ENCODE results near the gene IL1RL1. TPM values are rescaled to one million over a fixed set of nuclear protein-coding genes. Genes with fewer than 3 reads are reported as not detected.

Gene IL1RL1
- total RNA-seq, 2 donors from 2014 or later, result 12.5 to 15.3 TPM

GRCh38 chr2:102366406-102367112 lies 55.2 kb downstream of the IL1RL1 start:
- DNase-seq (no peak), ATAC-seq (no peak)
- intact Hi-C loops (cut with DNase I), result no loop called here
- H3K4me3 ChIP-seq, result no peak overlapping the region
- whole genome bisulfite sequencing, 2 donors, result 63 to 81% methylated on average over 3 of the region's 3 CpGs
- no peaks in the 10 kb centered on the region for H3K4me1 ChIP-seq
- TF ChIP-seq POLR2A (IDR thresholded peaks at IDR 0.05) (no peak), CTCF (IDR thresholded peaks at IDR 0.05) (no peak)
- no peaks in the 10 kb centered on the region for H3K27me3 ChIP-seq
- H3K36me3 ChIP-seq (replicated peaks in 1 of 2; ENCODE audit: insufficient read depth in 1 of 2, low read depth in 2 of 2), result no peaks in the 10 kb centered on the region
- H3K27ac ChIP-seq, result no peak overlapping the region
- H3K9me3 ChIP-seq, result peaks cover 0 to 9% (median 0%) of the 10 kb centered on the region in 3 donors

- Histone ChIP-seq H3K27ac (no peak overlapping the region), H3K4me3 (no peak overlapping the region), H3K9me3 (peaks cover 0 to 9% (median 0%) of the 10 kb centered on the region in 3 donors), H3K4me1 (no peaks in the 10 kb centered on the region), H3K36me3 (replicated peaks in 1 of 2; ENCODE audit: insufficient read depth in 1 of 2, low read depth in 2 of 2) (no peaks in the 10 kb centered on the region), H3K27me3 (no peaks in the 10 kb centered on the region)
- ATAC-seq, result no peak
- DNase-seq, result no peak
- TF ChIP-seq POLR2A (IDR thresholded peaks at IDR 0.05) (no peak), CTCF (IDR thresholded peaks at IDR 0.05) (no peak)
- intact Hi-C loops (cut with DNase I), result no loop called here
- 65 to 78% methylated on average over 6 of the region's 6 CpGs for WGBS, 2 donors
Observed at GRCh38 chr2:102367331-102367971, 56.1 kb downstream of the IL1RL1 start.

GRCh38 chr2:102368461-102369109 lies 57.2 kb downstream of the IL1RL1 start:
- DNase-seq, result no peak
- ATAC-seq, result no peak
- H3K4me3 ChIP-seq, result no peak overlapping the region
- intact Hi-C loops (cut with DNase I), result no loop called here
- WGBS, 2 donors, result 72 to 82% methylated on average over 4 to 5 of the region's 5 CpGs
- H3K36me3 ChIP-seq (replicated peaks in 1 of 2; ENCODE audit: insufficient read depth in 1 of 2, low read depth in 2 of 2), result no peaks in the 10 kb centered on the region
- H3K27me3 ChIP-seq, result no peaks in the 10 kb centered on the region
- H3K27ac ChIP-seq, result no peak overlapping the region
- peaks cover 0 to 9% (median 0%) of the 10 kb centered on the region in 3 donors for H3K9me3 ChIP-seq
- no peaks in the 10 kb centered on the region for H3K4me1 ChIP-seq
- TF ChIP-seq CTCF (IDR thresholded peaks at IDR 0.05) (no peak), POLR2A (IDR thresholded peaks at IDR 0.05) (no peak)

- no peak overlapping the region for H3K27ac ChIP-seq
- intact Hi-C loops (cut with DNase I), result no loop called here
- DNase-seq (no peak), ATAC-seq (no peak)
- H3K27me3 ChIP-seq, result no peaks in the 10 kb centered on the region
- H3K9me3 ChIP-seq, result peaks cover 0 to 9% (median 0%) of the 10 kb centered on the region in 3 donors
- H3K4me1 ChIP-seq, result no peaks in the 10 kb centered on the region
- WGBS, 2 donors, result 67 to 80% methylated on average over 1 of the region's 1 CpG
- no peaks in the 10 kb centered on the region for H3K36me3 ChIP-seq (replicated peaks in 1 of 2; ENCODE audit: insufficient read depth in 1 of 2, low read depth in 2 of 2)
- TF ChIP-seq POLR2A (IDR thresholded peaks at IDR 0.05) (no peak), CTCF (IDR thresholded peaks at IDR 0.05) (no peak)
- H3K4me3 ChIP-seq, result no peak overlapping the region
Observed at GRCh38 chr2:102369866-102370265, 58.5 kb downstream of the IL1RL1 start.

Data from body of pancreas (tissue), 4 donors.